Measurements from ENCODE around the gene ARHGEF25. TPM values are rescaled to one million over a fixed set of nuclear protein-coding genes. Genes with fewer than 3 reads are reported as not detected.

ARHGEF25 gene
- total RNA-seq, 4 donors from 2014 or later = 116 to 140 (median 128) TPM

DNA sequence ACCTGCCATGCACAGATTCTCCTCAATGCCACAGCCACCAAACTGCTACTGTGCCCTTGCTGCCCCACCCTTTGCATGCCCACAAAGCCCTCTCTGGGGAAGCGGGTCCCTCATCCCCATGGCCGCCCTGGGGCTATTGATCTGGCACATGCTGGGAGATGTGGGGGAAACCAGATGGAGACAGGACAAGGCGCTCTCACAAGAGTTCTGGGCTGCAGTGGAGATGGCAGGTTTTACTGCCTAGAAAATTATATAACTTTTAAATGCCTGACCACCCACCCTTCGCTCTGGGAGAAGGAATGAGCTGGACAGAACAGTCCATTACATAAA lies 30.8 kb upstream of the ARHGEF25 start:
- WGBS, 2 donors (ENCODE audit: low coverage in 1 of 2) = 78 to 89% methylated on average over 1 of the region's 4 CpGs

GRCh38 chr12:57581802-57582201 lies 29.4 kb upstream of the ARHGEF25 start:
- Histone ChIP-seq H3K9me3 (no peaks in the 10 kb centered on the region), H3K27me3 (no peaks in the 10 kb centered on the region), H3K36me3 (peaks cover 0 to 24% of the 10 kb centered on the region in 2 donors), H3K4me3 (no peak overlapping the region), H3K4me1 (no peaks in the 10 kb centered on the region), H3K27ac (no peak overlapping the region)
- no peak for ATAC-seq
- WGBS, 2 donors (ENCODE audit: low coverage in 1 of 2) = 100% methylated on average over 1 of the region's 1 CpG; no CpG with 5 or more reads in 1 of the 2 donors
- TF ChIP-seq, protein P1, sequence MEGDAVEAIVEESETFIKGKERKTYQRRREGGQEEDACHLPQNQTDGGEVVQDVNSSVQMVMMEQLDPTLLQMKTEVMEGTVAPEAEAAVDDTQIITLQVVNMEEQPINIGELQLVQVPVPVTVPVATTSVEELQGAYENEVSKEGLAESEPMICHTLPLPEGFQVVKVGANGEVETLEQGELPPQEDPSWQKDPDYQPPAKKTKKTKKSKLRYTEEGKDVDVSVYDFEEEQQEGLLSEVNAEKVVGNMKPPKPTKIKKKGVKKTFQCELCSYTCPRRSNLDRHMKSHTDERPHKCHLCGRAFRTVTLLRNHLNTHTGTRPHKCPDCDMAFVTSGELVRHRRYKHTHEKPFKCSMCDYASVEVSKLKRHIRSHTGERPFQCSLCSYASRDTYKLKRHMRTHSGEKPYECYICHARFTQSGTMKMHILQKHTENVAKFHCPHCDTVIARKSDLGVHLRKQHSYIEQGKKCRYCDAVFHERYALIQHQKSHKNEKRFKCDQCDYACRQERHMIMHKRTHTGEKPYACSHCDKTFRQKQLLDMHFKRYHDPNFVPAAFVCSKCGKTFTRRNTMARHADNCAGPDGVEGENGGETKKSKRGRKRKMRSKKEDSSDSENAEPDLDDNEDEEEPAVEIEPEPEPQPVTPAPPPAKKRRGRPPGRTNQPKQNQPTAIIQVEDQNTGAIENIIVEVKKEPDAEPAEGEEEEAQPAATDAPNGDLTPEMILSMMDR (IDR thresholded peaks at IDR 0.05) = no peak
- TF ChIP-seq POLR2A (IDR thresholded peaks at IDR 0.05) (no peak), POLR2AphosphoS5 (IDR thresholded peaks at IDR 0.05) (no peak), EP300 (IDR thresholded peaks at IDR 0.05) (no peak)

More for the DNA sequence above, 30.8 kb upstream of the ARHGEF25 start:
- H3K9me3 ChIP-seq = no peaks in the 10 kb centered on the region
- TF ChIP-seq POLR2A (IDR thresholded peaks at IDR 0.05) = no peak
- no peaks in the 10 kb centered on the region for H3K4me1 ChIP-seq
- ATAC-seq = no peak
- H3K36me3 ChIP-seq = peaks cover 0 to 36% of the 10 kb centered on the region in 2 donors
- no peak overlapping the region for H3K4me3 ChIP-seq
- no peak overlapping the region for H3K27ac ChIP-seq
- H3K27me3 ChIP-seq = no peaks in the 10 kb centered on the region

- no peaks in the 10 kb centered on the region for H3K27me3 ChIP-seq
- ATAC-seq = no peak
- TF ChIP-seq POLR2A (IDR thresholded peaks at IDR 0.05) (no peak), POLR2AphosphoS5 (IDR thresholded peaks at IDR 0.05) (no peak), EP300 (IDR thresholded peaks at IDR 0.05) (no peak)
- TF ChIP-seq, protein P1 (IDR thresholded peaks at IDR 0.05) = no peak
Observed at GRCh38 chr12:57582440-57582839, 28.8 kb upstream of the ARHGEF25 start.

DNA sequence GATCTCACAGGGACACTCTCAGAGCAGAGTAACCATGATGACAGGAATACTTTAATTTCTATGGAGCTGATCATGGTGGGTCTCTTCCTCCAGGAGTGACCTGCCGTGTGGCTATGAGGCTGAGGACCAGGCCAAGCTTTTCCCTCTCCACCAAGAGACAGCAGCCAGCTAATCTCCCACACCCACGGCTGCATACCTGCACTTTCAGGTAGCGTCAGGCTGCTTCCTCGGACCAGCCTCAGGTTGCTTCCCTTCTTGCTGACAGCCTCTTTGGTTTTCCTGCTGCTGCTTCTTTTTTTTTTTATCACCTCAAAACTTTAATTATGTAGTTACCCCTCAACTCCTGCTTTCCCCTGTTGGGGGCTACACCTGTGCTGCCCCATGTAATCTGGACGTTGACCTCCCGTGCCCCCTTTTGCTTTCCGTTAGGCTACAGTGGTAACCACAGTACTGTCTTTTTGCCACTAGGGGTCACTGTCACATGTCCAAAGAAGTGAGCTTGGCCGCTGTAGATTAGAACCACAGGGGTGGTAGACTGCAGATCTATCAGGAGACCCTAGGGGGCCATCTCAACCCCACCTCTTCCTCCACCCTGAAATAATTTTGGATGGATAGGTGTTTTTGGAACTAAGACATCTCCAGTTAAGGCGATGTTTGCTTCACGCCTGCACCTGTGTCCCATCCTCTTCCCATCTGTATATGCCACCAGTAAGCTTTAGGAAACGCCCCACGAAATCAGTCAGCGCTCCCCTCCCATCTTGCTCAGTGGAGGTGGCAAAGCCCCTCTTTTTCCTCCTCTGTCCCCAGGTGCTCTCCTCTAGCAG lies 28.0 kb upstream of the ARHGEF25 start:
- Histone ChIP-seq H3K27me3 (no peaks in the 10 kb centered on the region), H3K27ac (no peak overlapping the region), H3K9me3 (no peaks in the 10 kb centered on the region), H3K4me3 (no peak overlapping the region), H3K4me1 (no peaks in the 10 kb centered on the region), H3K36me3 (peaks cover 0 to 12% of the 10 kb centered on the region in 2 donors)
- 39 to 44% methylated on average over 9 to 10 of the region's 13 CpGs for WGBS, 2 donors (ENCODE audit: low coverage in 1 of 2)
- ATAC-seq = peak; percentile 88
- TF ChIP-seq POLR2A (IDR thresholded peaks at IDR 0.05) (no peak), EP300 (IDR thresholded peaks at IDR 0.05) (no peak), POLR2AphosphoS5 (IDR thresholded peaks at IDR 0.05) (no peak)
- TF ChIP-seq, protein P1 (IDR thresholded peaks at IDR 0.05) = peak; percentile 94 to 98 (median 96)

More at GRCh38 chr12:57582440-57582839, 28.8 kb upstream of the ARHGEF25 start:
- Histone ChIP-seq H3K27ac (no peak overlapping the region), H3K9me3 (no peaks in the 10 kb centered on the region), H3K4me1 (no peaks in the 10 kb centered on the region), H3K36me3 (peaks cover 0 to 20% of the 10 kb centered on the region in 2 donors), H3K4me3 (no peak overlapping the region)
- 100% methylated on average over 1 of the region's 1 CpG; no CpG with 5 or more reads in 1 of the 2 donors for WGBS, 2 donors (ENCODE audit: low coverage in 1 of 2)

GRCh38 chr12:57584050-57584449 lies 27.2 kb upstream of the ARHGEF25 start:
- 100% methylated on average over 1 of the region's 2 CpGs; no CpG with 5 or more reads in 1 of the 2 donors for WGBS, 2 donors (ENCODE audit: low coverage in 1 of 2)
- no peak overlapping the region for H3K27ac ChIP-seq
- H3K4me1 ChIP-seq = no peaks in the 10 kb centered on the region
- TF ChIP-seq POLR2AphosphoS5 (IDR thresholded peaks at IDR 0.05) = no peak
- TF ChIP-seq, protein P1 (IDR thresholded peaks at IDR 0.05) = no peak
- TF ChIP-seq POLR2A (IDR thresholded peaks at IDR 0.05) = no peak
- no peak for TF ChIP-seq EP300 (IDR thresholded peaks at IDR 0.05)
- no peak overlapping the region for H3K4me3 ChIP-seq
- peaks cover 0 to 10% of the 10 kb centered on the region in 2 donors for H3K36me3 ChIP-seq
- no peaks in the 10 kb centered on the region for H3K9me3 ChIP-seq
- no peak for ATAC-seq
- H3K27me3 ChIP-seq = no peaks in the 10 kb centered on the region
